GM21423 (cell line): Measurements from ENCODE around the gene KIAA1671.

ENCODE experiments used
- ATAC-seq: cut with Tn5 transposase; IDR thresholded peaks from one replicate; pipeline ENCODE4 v1.9.1; 2021; ENCODE audit warnings: mild to moderate bottlenecking, moderate library complexity; ENCODE audit not compliant: unreplicated experiment

The KIAA1671 gene

DNA sequence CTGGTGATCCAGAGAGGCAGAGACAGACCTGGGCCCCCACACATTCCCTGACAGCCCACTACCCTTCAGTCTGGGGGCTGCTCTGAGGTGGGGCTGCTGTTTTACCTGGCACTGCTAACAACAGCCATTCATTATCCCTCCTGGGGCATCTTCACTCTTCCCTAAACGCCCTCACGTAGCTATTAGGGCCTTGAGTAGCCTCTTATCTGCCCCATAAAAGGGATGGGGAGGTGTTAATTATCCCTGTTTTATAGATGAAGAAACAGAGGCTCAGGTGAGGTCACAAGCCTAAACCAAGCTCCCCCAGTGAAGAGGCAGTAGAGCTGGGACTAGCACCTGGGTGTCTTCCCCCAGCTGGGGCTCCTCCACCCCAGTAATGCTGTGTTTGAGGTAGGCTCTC is 79.5 kb downstream of the KIAA1671 start:
- no peak for ATAC-seq

DNA sequence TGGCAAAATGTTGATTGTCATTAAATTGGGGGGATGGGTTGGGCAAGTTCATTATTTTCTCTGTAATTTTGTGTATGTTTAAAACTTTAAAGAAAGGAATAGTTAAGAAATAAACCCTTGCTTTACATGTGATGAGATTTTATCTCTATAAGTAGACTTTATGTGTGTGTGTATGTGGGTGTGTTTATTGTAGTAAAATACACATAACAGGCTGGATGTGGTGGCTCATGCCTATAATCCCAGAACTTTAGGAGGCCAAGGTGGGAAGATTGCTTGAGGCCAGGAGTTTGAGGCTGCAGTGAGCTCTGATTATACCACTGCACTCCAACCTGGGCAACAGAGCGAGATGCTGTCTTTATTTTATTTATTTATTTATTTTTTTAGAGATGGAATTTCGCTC is 83.2 kb downstream of the KIAA1671 start:
- ATAC-seq: no peak

DNA sequence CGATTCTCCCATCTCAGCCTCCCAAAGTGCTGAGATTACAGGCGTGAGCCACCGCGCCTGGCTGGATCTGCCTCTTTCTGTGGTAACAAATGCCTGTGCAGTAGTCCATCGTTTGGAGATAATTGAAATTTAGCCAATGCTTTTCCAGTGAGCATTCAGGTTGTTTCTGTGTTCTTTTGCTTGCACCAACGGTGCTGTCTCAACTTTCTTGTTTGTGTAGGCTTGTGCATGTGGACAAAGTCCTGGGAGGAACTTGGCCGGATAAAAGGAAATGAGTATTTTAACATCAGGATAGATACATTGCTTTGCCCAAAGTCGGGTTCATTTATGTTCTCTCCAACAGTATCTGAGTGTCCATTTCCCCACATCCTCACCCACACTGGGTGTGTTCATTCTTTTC is 85.7 kb downstream of the KIAA1671 start:
- ATAC-seq: no peak

DNA sequence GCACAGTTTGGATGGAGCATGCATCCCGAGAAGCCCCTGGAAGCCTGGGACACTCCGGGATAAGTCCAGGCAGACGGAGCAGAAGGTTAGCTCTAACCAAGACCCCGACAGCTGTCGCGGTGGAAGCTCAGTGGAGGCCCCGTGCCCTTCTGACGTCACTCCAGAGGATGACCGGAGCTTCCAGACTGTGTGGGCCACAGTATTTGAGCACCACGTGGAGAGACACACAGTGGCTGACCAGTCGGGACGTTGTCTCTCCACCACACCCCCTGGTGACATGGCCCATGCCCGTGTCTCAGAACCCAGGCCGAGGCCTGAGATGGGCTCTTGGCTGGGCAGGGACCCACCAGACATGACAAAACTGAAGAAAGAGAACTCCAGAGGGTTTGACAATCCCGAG is 86.3 kb downstream of the KIAA1671 start:
- ATAC-seq: no peak

DNA sequence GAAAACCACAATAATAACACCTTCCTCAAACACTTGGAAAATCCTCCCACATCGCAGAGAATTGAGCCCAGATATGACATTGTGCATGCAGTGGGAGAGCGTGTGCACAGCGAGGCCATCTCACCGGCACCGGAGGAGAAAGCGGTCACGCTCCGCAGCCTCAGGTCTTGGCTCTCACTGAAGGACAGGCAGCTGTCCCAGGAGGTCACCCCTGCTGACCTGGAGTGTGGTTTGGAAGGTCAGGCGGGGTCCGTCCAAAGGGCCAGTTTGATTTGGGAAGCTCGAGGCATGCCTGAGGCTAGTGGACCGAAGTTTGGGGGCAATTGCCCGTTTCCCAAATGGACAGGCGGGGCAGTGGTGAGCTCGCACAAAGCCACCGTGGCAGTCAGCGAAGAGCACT is 86.7 kb downstream of the KIAA1671 start:
- no peak for ATAC-seq

DNA sequence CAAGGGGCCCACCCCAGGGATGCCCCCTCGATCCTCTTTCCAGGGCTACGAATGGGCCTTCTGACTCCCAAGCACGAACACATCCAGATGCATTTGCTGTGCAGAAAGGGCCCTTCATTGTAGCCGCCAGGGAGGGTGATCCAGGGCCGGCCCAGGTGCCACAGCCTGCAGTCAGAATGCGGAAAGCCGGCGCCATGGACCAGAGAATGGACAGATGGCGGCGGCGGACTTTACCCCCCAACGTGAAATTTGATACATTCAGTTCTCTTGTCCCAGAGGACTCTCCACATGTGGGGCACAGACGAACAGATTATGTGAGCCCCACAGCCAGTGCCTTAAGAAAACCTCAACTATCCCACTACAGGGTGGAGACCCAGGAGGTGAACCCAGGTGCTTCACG is 87.2 kb downstream of the KIAA1671 start:
- no peak for ATAC-seq

DNA sequence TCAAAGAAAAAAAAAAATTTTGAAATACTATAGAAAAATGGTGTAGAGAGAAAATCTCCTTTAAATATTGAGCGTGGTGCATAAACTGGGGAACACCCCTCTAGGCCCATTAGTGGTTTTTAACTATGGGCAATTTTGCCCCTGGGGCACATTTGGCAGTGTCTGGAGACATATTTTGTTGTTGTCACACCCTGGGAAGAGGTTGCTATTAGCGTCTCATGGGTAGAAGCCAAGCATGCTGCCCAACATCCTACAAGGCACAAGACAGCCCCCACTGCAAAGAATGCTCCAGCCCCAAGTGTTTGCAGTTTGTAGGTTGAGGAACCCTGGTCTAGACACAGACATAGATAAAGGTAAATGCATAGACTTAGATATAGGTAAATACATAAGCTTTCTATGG is 92.6 kb downstream of the KIAA1671 start:
- ATAC-seq: no peak

DNA sequence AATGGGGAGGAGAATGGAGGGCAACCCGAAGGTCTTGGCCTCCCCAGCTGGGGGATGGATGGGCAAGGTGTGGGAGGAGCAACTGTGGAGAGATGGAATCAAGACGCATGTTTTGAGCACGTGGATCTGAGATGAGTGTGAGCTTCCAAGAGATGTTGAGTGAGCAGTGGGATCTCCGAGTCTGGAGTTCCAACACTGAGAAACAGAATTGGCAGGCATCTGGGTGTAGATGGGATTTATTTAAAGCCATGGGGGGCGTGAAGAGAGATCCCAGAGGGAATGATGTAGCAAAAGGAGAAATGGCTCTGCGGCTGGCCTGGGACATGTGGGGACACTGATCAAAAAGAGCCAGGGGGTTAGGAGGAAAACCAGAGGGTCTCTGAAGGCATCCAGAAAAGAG is 95.6 kb downstream of the KIAA1671 start:
- no peak for ATAC-seq

DNA sequence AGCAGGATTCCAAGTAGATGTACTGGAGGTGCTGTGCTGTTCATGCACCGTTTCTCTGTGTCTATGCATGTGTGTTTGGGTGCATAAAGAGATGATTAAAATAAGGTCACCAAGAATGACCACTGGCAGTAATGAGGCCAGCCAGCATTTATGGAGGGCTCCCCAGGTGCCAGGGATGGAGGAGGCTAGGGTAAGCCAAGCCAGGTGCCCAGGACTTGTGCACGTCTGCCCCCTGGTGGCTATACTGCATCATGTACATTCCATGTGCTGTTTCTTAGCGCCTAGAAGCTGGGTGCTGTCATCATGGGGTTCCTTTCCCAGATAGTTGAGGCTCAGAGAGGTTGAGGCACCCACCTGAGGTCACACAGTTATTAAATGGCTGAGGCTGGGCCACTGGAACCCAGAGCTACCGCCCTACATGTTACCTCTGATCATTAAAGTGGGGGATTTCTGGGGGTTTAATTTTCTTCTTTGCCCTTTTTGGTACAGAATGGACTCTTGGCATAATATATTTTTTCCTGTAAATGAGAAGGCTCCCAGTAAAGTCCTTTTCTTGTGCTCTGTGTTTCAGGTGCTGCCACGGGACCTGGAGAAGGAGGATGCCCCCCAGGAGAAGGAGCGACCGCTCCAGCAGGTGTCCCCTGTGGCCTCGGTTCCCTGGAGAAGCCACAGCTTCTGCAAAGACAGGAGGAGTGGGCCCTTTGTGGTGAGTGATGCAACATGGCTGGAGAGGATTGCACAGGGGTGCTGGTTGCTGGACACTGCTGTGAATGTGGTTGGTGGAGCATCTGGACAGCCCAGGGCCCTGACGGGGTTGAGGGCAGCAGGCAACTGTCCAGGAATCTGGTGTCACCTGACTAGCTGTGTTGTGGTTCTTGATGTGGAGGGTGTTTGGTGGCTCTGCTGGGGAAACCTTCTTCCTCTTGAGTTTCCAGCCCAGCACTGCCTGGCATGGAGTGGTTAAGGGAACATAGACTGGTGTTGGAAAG is 96.4 kb downstream of the KIAA1671 start:
- ATAC-seq: no peak

DNA sequence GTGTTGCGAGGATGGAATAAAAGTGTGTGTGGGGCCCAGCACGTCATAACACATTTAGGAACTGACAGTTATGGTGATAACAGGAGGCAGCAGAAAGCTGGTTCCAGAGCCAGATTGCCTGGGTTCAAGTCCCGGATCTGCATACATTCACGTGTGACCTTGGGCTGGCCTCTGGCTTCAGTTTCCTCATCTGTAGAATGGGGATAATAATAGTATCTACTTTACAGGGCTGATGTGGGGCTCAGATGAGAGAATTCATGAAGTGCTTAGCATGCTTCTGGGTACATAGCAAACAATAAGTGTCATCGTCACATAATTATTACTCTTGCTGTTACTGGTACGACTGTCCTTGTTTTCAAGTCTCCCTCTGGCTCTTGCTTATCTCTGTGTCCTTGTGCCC is 97.3 kb downstream of the KIAA1671 start:
- ATAC-seq: no peak

DNA sequence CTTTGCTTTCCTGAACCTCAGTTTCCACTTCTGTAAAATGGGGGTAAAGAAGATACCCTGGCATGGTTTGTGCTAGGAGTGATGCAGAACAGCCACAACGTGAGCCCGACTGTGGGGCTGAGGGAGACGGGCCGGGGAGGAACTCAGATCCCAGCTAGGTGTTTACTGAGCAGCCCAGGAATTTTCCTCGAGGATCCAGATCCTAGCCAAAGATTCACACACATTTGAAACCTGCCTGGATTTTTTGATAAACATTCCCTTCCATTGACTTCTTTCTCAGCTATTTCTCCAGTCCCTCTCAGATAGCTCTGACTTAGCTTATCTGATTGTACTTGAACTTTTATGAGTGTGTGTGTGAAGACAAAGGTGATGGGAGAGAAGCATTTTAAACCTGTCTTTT is 98.0 kb downstream of the KIAA1671 start:
- ATAC-seq: no peak

DNA sequence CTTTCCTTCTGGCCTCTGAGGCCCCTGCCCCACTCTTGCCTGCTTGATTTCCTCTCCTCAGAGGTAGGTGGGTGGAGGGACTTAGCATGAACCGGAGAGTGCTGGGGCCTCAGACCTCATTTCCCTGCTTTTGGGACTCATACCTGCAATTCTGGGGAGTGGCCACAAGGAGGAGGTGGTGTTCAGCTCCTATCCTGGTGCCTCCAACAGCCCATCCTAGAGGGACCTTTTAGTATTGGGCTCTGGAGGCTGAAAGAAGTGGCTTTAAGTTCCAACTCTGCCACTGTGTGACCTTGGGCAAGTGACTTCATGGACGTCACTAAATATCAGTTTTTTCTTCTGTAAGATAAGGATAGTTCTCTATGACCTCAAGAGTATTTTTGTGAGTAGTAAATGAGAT is 98.6 kb downstream of the KIAA1671 start:
- no peak for ATAC-seq

DNA sequence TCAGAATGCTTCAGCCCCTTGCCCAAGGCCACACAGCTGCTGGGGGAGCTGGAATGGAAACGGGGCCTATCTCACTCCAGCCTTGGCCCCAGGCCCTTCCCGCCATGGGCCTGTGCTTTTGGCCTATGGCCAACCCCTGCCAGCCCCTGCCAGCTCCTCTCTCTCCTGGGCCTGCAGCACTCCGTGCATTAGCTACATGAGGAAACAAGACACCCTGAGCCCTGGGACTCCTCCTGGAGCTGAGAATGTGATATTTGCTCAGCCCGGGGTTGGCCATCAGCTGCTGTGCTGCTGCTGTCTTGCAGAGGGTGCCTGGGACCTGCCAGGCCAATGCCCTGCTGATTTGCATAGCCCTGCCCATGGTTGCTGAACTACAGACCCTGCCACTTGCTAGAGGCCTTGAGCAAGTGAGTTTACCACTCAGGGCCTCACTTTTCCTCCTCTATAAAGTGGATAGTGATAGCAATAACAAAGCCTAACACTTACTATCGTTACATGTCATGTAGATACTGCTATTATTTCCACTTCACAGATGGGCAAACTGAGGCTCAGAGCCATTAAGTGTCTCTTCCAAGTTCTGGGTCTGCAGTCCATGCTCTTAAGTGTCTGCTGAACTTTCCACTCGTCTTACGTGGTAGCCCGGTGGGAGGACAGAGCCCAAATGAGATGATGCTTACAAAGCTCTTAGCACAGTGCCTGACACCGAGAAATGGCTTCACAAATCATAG is 99.6 kb downstream of the KIAA1671 start:
- no peak for ATAC-seq

DNA sequence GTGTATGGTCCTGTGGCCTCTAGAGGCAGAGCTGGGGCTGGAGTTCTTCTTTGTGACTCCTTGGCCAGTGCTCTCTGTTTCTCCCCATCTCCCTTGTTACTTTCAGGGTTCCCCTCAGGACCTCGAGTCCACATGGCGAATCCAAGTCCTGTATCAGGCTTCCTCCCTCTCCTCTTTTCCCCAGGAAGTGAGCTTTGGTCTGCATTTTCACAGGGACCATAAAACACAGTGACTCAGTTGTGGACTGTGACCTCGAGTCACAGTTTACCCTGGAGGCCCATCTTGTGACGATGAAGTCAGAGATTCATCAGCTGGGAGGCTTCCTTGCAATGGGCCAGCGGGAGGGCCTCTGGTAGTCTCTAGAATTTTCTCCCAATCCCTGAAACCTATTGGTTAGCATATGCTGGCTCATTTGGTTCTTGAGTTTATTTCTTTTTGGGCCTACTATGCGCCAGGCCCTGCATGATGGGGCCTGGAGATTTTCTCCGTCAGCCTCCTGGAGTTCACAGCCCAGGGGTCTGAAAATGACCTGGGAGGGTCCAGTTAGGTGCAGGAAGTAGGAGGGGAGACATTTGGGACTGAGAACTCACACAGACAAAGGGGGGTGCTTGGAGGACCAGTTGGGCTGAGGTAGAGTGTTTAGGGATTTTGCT is 100.8 kb downstream of the KIAA1671 start:
- ATAC-seq: no peak

DNA sequence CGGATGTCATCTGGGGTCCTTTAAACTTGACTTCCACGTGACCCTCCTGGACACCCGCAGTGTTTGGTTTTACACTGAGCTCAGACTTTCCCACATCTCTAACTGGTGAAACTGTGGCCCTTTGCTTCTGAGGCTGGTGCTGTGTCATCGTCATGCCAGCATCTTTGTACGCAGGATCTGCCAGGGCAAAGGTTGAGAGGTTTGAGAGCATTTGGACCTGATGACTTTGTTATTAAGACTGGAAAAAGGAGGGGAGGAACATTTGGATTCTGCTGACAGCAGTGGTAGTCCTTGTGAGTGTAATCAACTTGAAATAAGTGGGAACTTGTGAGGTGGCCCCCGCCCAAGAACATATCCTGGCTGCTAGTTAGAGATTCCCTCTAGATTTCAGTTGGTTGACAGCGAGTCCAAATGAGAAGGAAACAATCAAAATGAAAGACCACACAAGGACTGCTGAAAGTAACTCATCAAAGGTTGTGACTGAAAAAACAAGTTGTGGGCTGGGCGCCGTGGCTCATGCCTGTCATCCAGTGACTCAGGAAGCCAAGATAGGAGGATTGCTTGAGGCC is 102.5 kb downstream of the KIAA1671 start:
- no peak for ATAC-seq

DNA sequence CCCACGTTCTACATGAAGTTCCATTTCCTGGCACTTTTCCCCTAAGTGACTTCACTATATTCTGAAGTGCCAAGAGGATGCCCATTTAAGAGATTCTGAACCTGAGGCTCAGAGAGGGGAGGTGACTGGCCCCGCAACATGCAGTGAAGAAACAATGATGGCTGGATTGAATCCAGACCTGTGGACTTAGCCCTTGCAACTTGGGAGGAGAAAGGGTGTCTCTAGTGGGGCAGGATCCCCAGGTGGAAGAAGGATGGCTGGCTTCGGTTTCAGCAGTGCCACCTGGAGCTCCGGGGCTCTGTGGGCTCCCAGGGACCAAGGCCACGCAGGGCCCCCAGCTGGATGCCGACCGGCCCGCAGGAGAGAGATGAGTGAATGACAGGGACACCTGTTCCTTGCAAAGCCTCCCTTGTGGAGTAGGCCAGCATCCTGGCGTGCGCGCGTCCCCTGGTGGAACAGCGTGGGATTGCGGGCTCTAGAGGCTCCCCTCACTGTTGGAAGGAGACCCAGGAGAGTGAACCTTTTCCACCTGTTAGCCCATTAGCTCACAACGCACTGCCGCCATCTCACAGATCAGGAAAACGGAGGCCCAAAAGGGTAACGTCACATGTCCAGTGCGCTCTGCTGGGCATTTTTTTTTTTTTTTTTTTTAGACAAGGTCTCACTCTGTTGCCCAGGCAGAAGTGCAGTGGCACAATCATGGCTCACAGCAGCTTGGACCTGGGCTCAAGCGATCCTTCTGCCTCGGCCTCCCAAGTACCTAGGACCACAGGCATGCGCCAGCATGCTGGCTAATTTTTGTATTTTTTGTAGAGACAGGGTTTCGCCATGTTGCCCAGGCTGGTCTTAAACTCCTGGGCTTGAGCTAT is 104.7 kb downstream of the KIAA1671 start:
- ATAC-seq: no peak

DNA sequence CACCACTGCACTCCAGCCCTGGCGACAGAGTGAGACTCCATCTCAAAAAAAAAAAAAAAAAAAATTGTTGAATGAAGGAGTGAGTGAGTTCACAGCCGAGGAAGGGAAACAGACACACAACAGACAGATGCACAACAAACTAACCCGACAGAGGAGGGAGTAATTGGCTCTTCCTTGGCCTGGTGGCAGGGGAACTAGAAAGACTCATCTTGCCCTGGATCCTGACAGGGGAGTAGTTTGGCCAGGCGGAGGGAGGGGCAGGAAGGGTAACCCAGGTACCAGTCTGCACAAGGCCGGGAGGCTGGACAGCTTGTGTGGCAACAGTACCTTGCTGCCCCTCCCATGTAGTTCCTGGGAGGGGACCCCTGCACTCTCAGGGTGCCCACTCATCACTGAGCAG is 106.9 kb downstream of the KIAA1671 start:
- no peak for ATAC-seq

DNA sequence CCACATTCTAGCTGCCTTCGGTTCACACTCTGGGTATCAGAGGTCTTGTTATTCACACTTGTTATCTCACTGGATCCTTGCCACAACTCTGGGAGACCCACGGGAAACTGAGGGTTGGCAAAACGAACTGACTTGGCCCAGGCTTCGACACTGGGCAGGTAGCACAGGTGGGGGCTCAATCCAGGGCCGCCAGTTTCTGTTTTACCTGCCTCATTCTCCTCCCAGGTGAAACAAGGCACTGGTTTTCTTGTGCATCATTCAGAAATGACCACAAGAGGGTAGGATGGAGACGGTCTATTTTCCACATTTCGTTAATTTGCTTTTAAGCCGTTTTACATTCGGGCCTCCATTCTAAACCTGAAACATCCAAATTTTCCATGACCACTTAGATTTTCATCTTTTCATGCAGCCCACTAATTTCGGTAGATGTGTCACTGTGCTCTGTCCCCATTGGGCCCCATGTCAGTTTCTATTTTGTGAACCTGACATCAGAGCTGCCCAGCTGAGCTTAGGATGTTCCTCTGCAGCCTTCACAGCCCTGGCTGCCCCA is 108.1 kb downstream of the KIAA1671 start:
- no peak for ATAC-seq

DNA sequence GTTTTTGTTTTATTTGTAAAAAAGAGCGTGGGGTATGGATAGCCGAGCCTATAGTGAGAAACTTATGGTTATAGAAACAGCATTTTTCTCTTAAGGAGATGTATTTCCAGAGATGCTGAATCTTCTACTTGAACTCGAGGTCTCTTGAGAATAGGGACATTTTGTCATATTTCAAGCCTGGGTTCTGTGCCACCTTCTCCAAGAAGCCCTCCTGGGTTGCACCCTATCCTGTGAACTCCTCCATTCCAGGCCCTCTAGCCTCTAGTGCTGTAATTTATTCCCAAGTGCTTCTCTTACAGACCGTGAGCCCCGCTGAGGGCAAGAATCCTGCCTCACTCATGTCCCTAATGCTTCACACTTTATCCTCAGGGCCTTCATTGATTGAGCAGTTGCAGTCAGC is 108.6 kb downstream of the KIAA1671 start:
- ATAC-seq: no peak
